Measurements from ENCODE around the gene NBEAL2. TPM values are rescaled to one million over a fixed set of nuclear protein-coding genes. Genes with fewer than 3 reads are reported as not detected.

NBEAL2 gene
- total RNA-seq, 2 donors from 2014 or later: 25.8 to 53.5 TPM

- DNase-seq (ENCODE audit: low spot score): peak; percentile 65
- H3K27me3 ChIP-seq (replicated peaks; ENCODE audit: insufficient read depth): no peaks in the 10 kb centered on the region
- H3K4me3 ChIP-seq: no peak overlapping the region
- no peaks in the 10 kb centered on the region for H3K9me3 ChIP-seq
- intact Hi-C loops (cut with DNase I): loop anchor here (5.0 to 10.0 kb wide), 2 partner anchors 76 to 293 kb away; partner anchors contain the start of gene TMIE
- 61% methylated on average over 27 of the region's 27 CpGs for WGBS
- H3K4me1 ChIP-seq (replicated peaks): no peaks in the 10 kb centered on the region
- H3K36me3 ChIP-seq: peaks cover 0 to 6% of the 10 kb centered on the region in 2 donors
- no peak for TF ChIP-seq POLR2A (IDR thresholded peaks at IDR 0.05)
- peak; percentile 37 for TF ChIP-seq POLR2AphosphoS5 (IDR thresholded peaks at IDR 0.05)
- TF ChIP-seq CTCF (IDR thresholded peaks at IDR 0.05): peak; percentile 62 to 93 (median 87)
- H3K27ac ChIP-seq: no peak overlapping the region
Observed at GRCh38 chr3:46998121-46998851, 18.8 kb downstream of the NBEAL2 start.

- Histone ChIP-seq H3K9me3 (no peaks in the 10 kb centered on the region), H3K4me1 (replicated peaks) (no peaks in the 10 kb centered on the region), H3K27ac (no peak overlapping the region), H3K36me3 (peaks cover 0 to 6% of the 10 kb centered on the region in 2 donors), H3K4me3 (no peak overlapping the region), H3K27me3 (replicated peaks; ENCODE audit: insufficient read depth) (no peaks in the 10 kb centered on the region)
- no peak for DNase-seq (ENCODE audit: low spot score)
- 86% methylated on average over 22 of the region's 22 CpGs for WGBS
- intact Hi-C loops (cut with DNase I): loop anchor here (5.0 to 10.0 kb wide), 2 partner anchors 77 to 294 kb away; partner anchors contain the start of gene TMIE
- no peak for TF ChIP-seq CTCF (IDR thresholded peaks at IDR 0.05)
- no peak for TF ChIP-seq POLR2AphosphoS5 (IDR thresholded peaks at IDR 0.05)
- no peak for TF ChIP-seq POLR2A (IDR thresholded peaks at IDR 0.05)
Observed at GRCh38 chr3:46998852-46999515, 19.5 kb downstream of the NBEAL2 start.

GRCh38 chr3:46999516-47000197, 20.2 kb downstream of the NBEAL2 start:
- WGBS: 92% methylated on average over 14 of the region's 14 CpGs
- H3K27ac ChIP-seq: no peak overlapping the region

GRCh38 chr3:47000198-47000815, 20.8 kb downstream of the NBEAL2 start:
- no peaks in the 10 kb centered on the region for H3K9me3 ChIP-seq
- peaks cover 0 to 6% of the 10 kb centered on the region in 2 donors for H3K36me3 ChIP-seq
- DNase-seq (ENCODE audit: low spot score): no peak
- H3K4me3 ChIP-seq: no peak overlapping the region
- no peak overlapping the region for H3K27ac ChIP-seq
- no peaks in the 10 kb centered on the region for H3K4me1 ChIP-seq (replicated peaks)
- H3K27me3 ChIP-seq (replicated peaks; ENCODE audit: insufficient read depth): no peaks in the 10 kb centered on the region
- TF ChIP-seq CTCF (IDR thresholded peaks at IDR 0.05) (no peak), POLR2A (IDR thresholded peaks at IDR 0.05) (no peak), POLR2AphosphoS5 (IDR thresholded peaks at IDR 0.05) (no peak)
- WGBS: 91% methylated on average over 10 of the region's 10 CpGs
- intact Hi-C loops (cut with DNase I): loop anchor here (10.0 kb wide), 1 partner anchor 324 kb away; no protein-coding TSS in a partner anchor

More at GRCh38 chr3:46999516-47000197, 20.2 kb downstream of the NBEAL2 start:
- intact Hi-C loops (cut with DNase I): loop anchor here (5.0 to 10.0 kb wide), 3 partner anchors 77 to 325 kb away; partner anchors contain the start of gene TMIE
- H3K9me3 ChIP-seq: no peaks in the 10 kb centered on the region
- no peak for DNase-seq (ENCODE audit: low spot score)
- H3K36me3 ChIP-seq: peaks cover 0 to 6% of the 10 kb centered on the region in 2 donors
- TF ChIP-seq POLR2AphosphoS5 (IDR thresholded peaks at IDR 0.05) (no peak), POLR2A (IDR thresholded peaks at IDR 0.05) (no peak), CTCF (IDR thresholded peaks at IDR 0.05) (no peak)
- H3K4me1 ChIP-seq (replicated peaks): no peaks in the 10 kb centered on the region
- no peaks in the 10 kb centered on the region for H3K27me3 ChIP-seq (replicated peaks; ENCODE audit: insufficient read depth)
- no peak overlapping the region for H3K4me3 ChIP-seq
